Testis (tissue), 2 donors: ENCODE results near the gene PLEKHF1.

ENCODE experiments used
- POLR2A ChIP-seq: fragments of 450-650 bp; IDR thresholded peaks from one replicate; pipeline ENCODE4 v1.6.1; 2017; ENCODE audit warnings: antibody characterized with exemption, mild to moderate bottlenecking, moderate library complexity
- TF ChIP-seq, protein P1 (sequence below), 3 experiments: fragments of 450-650 bp in 2 of 3; fragments of 200-600 bp in 1 of 3; sonication (generic) in 1 of 3; IDR thresholded peaks; one replicate each; pipeline ENCODE4 v1.5.1; 2016 to 2019; ENCODE audit warnings: antibody characterized with exemption in 3 of 3, mild to moderate bottlenecking in 2 of 3, moderate library complexity in 1 of 3

DNA sequence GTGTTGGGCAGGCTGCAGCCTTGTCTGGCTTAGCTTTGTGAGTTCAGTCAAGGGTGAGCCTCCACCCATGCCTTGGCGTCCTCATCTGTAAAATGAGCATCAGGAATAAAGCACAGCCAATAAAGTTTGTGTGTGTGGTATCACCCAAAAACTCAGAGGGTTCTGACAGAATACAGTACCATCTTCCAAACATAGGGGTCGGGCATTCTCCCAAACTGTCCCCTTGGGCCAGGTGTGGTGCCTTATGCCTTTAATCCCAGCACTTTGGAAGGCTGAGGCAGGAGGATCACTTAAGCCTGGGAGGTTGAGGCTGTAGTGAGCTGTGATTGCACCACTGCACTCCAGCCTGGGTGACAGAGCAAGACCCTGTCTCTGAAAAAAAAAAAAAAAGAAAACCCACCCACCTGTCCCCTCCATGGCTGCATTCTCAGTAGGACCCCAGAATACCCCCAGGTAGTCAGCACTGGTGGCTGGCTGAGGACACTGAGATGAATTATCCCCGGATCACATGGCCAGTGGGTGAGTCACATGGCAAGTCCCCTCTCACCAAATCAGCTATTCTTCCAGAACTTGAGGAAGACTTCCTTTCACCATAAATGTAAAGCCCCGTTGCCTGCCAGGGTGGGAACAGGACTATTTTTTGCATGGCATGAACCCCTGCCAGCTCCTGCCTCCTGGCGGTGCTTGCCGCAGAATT, 40.6 kb upstream of the PLEKHF1 start:
- no peak for TF ChIP-seq POLR2A
- TF ChIP-seq, protein P1, sequence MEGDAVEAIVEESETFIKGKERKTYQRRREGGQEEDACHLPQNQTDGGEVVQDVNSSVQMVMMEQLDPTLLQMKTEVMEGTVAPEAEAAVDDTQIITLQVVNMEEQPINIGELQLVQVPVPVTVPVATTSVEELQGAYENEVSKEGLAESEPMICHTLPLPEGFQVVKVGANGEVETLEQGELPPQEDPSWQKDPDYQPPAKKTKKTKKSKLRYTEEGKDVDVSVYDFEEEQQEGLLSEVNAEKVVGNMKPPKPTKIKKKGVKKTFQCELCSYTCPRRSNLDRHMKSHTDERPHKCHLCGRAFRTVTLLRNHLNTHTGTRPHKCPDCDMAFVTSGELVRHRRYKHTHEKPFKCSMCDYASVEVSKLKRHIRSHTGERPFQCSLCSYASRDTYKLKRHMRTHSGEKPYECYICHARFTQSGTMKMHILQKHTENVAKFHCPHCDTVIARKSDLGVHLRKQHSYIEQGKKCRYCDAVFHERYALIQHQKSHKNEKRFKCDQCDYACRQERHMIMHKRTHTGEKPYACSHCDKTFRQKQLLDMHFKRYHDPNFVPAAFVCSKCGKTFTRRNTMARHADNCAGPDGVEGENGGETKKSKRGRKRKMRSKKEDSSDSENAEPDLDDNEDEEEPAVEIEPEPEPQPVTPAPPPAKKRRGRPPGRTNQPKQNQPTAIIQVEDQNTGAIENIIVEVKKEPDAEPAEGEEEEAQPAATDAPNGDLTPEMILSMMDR (IDR thresholded peaks at IDR 0.05) = no peak
